ENCODE measurements around the gene LCP2. TPM values are rescaled to one million over a fixed set of nuclear protein-coding genes. Genes with fewer than 3 reads are reported as not detected.

Gene LCP2
- total and polyA plus RNA-seq, 2 of the 4 experiments (the other 2 are of a cell fraction), result not detected

GRCh38 chr5:170202117-170202516 is 95.5 kb downstream of the LCP2 start:
- dilution Hi-C loops (cut with HindIII; ENCODE audit: low sequenced_read_pairs, unreplicated experiment), result no loop called here
- Histone ChIP-seq H4K91ac (ENCODE audit: insufficient read depth, low read depth, low read length) (no peak overlapping the region), H4K8ac (ENCODE audit: low read depth in 2 of 2, low read length in 2 of 2) (no peak overlapping the region), H2AK5ac (ENCODE audit: low read depth, low read length) (no peak overlapping the region), H3K18ac (ENCODE audit: low read depth, low read length) (no peak overlapping the region), H3K9me1 (ENCODE audit: insufficient read depth, low read length) (no peaks in the 10 kb centered on the region), H3K9ac (ENCODE audit: low read depth, low read length) (no peak overlapping the region), H4K20me1 (ENCODE audit: insufficient read depth, low read length) (no peaks in the 10 kb centered on the region), H2AFZ (replicated peaks; ENCODE audit: low read length, poor library complexity) (no peak overlapping the region), H3K36me3 (ENCODE audit: control insufficient read depth, insufficient read depth, low read length) (no peaks in the 10 kb centered on the region), H3K9me3 (ENCODE audit: control insufficient read depth, insufficient read depth, low read length) (no peaks in the 10 kb centered on the region), H3K56ac (ENCODE audit: extremely low read depth, insufficient read depth, low read length) (no peak overlapping the region), H3K79me1 (ENCODE audit: low read depth in 1 of 2, low read length in 2 of 2) (no peaks in the 10 kb centered on the region), H3K4ac (ENCODE audit: low read depth, low read length) (no peak overlapping the region), H2BK20ac (ENCODE audit: low read depth, low read length) (no peak overlapping the region), H3K4me2 (ENCODE audit: low read depth, low read length) (no peak overlapping the region), H2BK120ac (ENCODE audit: low read depth, low read length) (no peak overlapping the region), H2BK15ac (ENCODE audit: low read depth, low read length) (no peak overlapping the region), H3K27ac (ENCODE audit: insufficient read depth, low read length) (no peak overlapping the region), H3K4me3 (ENCODE audit: insufficient read depth, low read depth, low read length) (no peak overlapping the region), H3K27me3 (ENCODE audit: control insufficient read depth, insufficient read depth, low read length) (no peaks in the 10 kb centered on the region; the same call in 1 of the 2 replicates), H2AK9ac (replicated peaks; ENCODE audit: low read depth, low read length, poor library complexity) (no peak overlapping the region), H4K5ac (ENCODE audit: low read depth, low read length) (no peak overlapping the region), H2BK5ac (ENCODE audit: low read depth, low read length, poor library complexity, severe bottlenecking) (no peak overlapping the region), H3K23ac (ENCODE audit: low read depth, low read length) (no peak overlapping the region), H3K4me1 (ENCODE audit: control insufficient read depth, insufficient read depth, low read length) (no peaks in the 10 kb centered on the region), H3K14ac (replicated peaks; ENCODE audit: low read depth, low read length) (no peak overlapping the region)
- WGBS, 2 experiments (ENCODE audit: extremely low coverage in 2 of 2, insufficient read length in 1 of 2), result no CpG with 5 or more reads among the region's 2 CpGs
- ChIA-PET CTCF (interaction anchor here (0.6 kb wide), 1 partner anchor 133 kb away, joined by 3 read pairs; no protein-coding TSS in a partner anchor), POLR2A (ENCODE audit: unreplicated experiment) (no interaction called here)
- intact Hi-C loops (cut with micrococcal nuclease), result no loop called here
- TF ChIP-seq SMC3 (IDR thresholded peaks at IDR 0.05; ENCODE audit: low read depth, low read length) (no peak), CTCF (conservative IDR thresholded peaks at IDR 0.05; ENCODE audit: low read depth, low read length) (no peak), CHD1 (IDR thresholded peaks at IDR 0.05; ENCODE audit: low read depth, low read length) (no peak), MAZ (IDR thresholded peaks at IDR 0.05; ENCODE audit: borderline replicate concordance, low read depth, low read length) (no peak), BHLHE40 (IDR thresholded peaks at IDR 0.05; ENCODE audit: low read depth, low read length) (no peak), USF2 (IDR thresholded peaks at IDR 0.05; ENCODE audit: low read depth, low read length) (no peak), MXI1 (IDR thresholded peaks at IDR 0.05; ENCODE audit: borderline replicate concordance, low read depth, low read length) (no peak), RCOR1 (IDR thresholded peaks at IDR 0.05; ENCODE audit: insufficient replicate concordance, low read length) (no peak), RFX5 (IDR thresholded peaks at IDR 0.05; ENCODE audit: low read depth, low read length) (no peak), RAD21 (IDR thresholded peaks at IDR 0.05; ENCODE audit: low read length) (no peak), FOS (IDR thresholded peaks at IDR 0.05; ENCODE audit: low read depth, low read length) (no peak), POLR2A (IDR thresholded peaks at IDR 0.05; ENCODE audit: low read depth, low read length) (no peak), NFE2L2 (IDR thresholded peaks at IDR 0.05; ENCODE audit: low read depth, low read length) (no peak), CEBPB (IDR thresholded peaks at IDR 0.05; ENCODE audit: low read depth, low read length) (no peak), MAFK (IDR thresholded peaks at IDR 0.05; ENCODE audit: low read depth, low read length) (no peak), ELK1 (IDR thresholded peaks at IDR 0.05; ENCODE audit: borderline replicate concordance, low read depth, low read length) (no peak)
- DNase-seq, result no peak
- no TSS peak for BruUV-seq (replicated peaks)
- no peak for ATAC-seq (ENCODE audit: low read depth)
- in situ Hi-C loops (cut with MboI; ENCODE audit: low sequenced_read_pairs), result no loop called here
